ENCODE data around the gene UBE2J2. TPM values are rescaled to one million over a fixed set of nuclear protein-coding genes. Genes with fewer than 3 reads are reported as not detected.

Gene UBE2J2
- total and polyA plus RNA-seq, 2 of the 13 experiments (the other 11 are each of a cell fraction or from before 2014, with no cell fraction given), result 25.4 to 29.4 TPM

DNA sequence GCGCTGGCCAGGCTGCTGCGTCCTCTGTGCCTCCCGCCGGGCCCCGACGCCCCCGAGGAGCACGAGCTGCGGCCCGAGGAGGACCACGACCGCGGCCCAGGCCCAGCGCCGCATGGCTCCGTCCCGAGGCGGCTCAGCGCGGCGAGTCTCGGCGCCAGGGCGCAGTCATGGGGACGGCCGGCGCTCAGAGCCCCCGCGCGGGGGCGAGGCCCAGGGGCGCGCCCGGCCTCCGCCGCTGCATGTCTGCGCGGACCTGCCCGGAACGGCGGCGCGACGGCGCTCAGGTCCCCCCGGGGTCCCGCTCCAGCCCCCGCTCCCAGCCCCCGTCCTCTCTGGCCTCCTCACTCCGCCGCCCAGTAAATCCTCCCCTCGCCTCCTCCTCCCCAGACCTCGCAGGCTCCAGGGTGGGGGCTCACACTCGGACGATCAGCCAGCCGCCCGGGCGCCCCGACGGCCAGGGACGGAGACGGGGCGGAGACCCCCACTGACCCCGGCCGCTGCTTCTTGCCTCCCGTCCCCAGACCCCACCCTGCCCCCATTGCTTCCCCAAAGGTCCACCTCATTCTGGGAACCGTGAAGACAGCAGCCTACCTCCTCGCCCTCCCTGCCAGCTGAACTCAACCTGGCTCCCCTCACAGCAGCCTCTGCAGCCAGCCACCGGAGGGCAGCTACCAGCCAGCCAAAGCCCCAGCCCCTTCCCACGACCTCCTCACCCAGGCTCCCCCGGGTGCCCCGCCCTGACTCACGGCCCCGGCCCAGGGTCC lies 26.9 kb downstream of the UBE2J2 start, which contains the start of gene C1QTNF12 (continued):
- TF ChIP-seq, protein P1, sequence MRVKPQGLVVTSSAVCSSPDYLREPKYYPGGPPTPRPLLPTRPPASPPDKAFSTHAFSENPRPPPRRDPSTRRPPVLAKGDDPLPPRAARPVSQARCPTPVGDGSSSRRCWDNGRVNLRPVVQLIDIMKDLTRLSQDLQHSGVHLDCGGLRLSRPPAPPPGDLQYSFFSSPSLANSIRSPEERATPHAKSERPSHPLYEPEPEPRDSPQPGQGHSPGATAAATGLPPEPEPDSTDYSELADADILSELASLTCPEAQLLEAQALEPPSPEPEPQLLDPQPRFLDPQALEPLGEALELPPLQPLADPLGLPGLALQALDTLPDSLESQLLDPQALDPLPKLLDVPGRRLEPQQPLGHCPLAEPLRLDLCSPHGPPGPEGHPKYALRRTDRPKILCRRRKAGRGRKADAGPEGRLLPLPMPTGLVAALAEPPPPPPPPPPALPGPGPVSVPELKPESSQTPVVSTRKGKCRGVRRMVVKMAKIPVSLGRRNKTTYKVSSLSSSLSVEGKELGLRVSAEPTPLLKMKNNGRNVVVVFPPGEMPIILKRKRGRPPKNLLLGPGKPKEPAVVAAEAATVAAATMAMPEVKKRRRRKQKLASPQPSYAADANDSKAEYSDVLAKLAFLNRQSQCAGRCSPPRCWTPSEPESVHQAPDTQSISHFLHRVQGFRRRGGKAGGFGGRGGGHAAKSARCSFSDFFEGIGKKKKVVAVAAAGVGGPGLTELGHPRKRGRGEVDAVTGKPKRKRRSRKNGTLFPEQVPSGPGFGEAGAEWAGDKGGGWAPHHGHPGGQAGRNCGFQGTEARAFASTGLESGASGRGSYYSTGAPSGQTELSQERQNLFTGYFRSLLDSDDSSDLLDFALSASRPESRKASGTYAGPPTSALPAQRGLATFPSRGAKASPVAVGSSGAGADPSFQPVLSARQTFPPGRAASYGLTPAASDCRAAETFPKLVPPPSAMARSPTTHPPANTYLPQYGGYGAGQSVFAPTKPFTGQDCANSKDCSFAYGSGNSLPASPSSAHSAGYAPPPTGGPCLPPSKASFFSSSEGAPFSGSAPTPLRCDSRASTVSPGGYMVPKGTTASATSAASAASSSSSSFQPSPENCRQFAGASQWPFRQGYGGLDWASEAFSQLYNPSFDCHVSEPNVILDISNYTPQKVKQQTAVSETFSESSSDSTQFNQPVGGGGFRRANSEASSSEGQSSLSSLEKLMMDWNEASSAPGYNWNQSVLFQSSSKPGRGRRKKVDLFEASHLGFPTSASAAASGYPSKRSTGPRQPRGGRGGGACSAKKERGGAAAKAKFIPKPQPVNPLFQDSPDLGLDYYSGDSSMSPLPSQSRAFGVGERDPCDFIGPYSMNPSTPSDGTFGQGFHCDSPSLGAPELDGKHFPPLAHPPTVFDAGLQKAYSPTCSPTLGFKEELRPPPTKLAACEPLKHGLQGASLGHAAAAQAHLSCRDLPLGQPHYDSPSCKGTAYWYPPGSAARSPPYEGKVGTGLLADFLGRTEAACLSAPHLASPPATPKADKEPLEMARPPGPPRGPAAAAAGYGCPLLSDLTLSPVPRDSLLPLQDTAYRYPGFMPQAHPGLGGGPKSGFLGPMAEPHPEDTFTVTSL (CRISPR knock-in tag; IDR thresholded peaks at IDR 0.05; ENCODE audit: borderline replicate concordance), result no peak
- no peak for TF ChIP-seq TCF7 (IDR thresholded peaks at IDR 0.05; ENCODE audit: low read depth)
- TF ChIP-seq SRY (CRISPR knock-in tag; IDR thresholded peaks at IDR 0.05), result no peak
- TF ChIP-seq SETDB1 (CRISPR knock-in tag; IDR thresholded peaks at IDR 0.05; ENCODE audit: borderline replicate concordance), result no peak
- no peak for TF ChIP-seq FOXC1 (CRISPR knock-in tag; IDR thresholded peaks at IDR 0.05; ENCODE audit: borderline replicate concordance)
- TF ChIP-seq, protein P2, sequence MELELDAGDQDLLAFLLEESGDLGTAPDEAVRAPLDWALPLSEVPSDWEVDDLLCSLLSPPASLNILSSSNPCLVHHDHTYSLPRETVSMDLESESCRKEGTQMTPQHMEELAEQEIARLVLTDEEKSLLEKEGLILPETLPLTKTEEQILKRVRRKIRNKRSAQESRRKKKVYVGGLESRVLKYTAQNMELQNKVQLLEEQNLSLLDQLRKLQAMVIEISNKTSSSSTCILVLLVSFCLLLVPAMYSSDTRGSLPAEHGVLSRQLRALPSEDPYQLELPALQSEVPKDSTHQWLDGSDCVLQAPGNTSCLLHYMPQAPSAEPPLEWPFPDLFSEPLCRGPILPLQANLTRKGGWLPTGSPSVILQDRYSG (CRISPR knock-in tag; IDR thresholded peaks at IDR 0.05), result no peak
- peak; percentile 37 for TF ChIP-seq ZNF883 (CRISPR knock-in tag; IDR thresholded peaks at IDR 0.05; ENCODE audit: not compliant biosample characterization)
- TF ChIP-seq NPAS2 (CRISPR knock-in tag; IDR thresholded peaks at IDR 0.05; ENCODE audit: borderline replicate concordance), result no peak
- TF ChIP-seq ZNF235 (CRISPR knock-in tag; IDR thresholded peaks at IDR 0.05; ENCODE audit: borderline replicate concordance), result no peak
- TF ChIP-seq, protein P3, sequence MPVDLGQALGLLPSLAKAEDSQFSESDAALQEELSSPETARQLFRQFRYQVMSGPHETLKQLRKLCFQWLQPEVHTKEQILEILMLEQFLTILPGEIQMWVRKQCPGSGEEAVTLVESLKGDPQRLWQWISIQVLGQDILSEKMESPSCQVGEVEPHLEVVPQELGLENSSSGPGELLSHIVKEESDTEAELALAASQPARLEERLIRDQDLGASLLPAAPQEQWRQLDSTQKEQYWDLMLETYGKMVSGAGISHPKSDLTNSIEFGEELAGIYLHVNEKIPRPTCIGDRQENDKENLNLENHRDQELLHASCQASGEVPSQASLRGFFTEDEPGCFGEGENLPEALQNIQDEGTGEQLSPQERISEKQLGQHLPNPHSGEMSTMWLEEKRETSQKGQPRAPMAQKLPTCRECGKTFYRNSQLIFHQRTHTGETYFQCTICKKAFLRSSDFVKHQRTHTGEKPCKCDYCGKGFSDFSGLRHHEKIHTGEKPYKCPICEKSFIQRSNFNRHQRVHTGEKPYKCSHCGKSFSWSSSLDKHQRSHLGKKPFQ (CRISPR knock-in tag; IDR thresholded peaks at IDR 0.05; ENCODE audit: insufficient replicate concordance), result no peak
- TF ChIP-seq ISX (CRISPR knock-in tag; conservative IDR thresholded peaks at IDR 0.05), result no peak
- TF ChIP-seq RBFOX2 (IDR thresholded peaks at IDR 0.05; ENCODE audit: low read depth, low read length), result 0 out of 2 replicates have a peak, but pooled peaks have one; percentile 3
- TF ChIP-seq, protein P4, sequence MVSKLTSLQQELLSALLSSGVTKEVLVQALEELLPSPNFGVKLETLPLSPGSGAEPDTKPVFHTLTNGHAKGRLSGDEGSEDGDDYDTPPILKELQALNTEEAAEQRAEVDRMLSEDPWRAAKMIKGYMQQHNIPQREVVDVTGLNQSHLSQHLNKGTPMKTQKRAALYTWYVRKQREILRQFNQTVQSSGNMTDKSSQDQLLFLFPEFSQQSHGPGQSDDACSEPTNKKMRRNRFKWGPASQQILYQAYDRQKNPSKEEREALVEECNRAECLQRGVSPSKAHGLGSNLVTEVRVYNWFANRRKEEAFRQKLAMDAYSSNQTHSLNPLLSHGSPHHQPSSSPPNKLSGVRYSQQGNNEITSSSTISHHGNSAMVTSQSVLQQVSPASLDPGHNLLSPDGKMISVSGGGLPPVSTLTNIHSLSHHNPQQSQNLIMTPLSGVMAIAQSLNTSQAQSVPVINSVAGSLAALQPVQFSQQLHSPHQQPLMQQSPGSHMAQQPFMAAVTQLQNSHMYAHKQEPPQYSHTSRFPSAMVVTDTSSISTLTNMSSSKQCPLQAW (CRISPR knock-in tag; IDR thresholded peaks at IDR 0.05), result no peak
- TF ChIP-seq GATAD2A (CRISPR knock-in tag; IDR thresholded peaks at IDR 0.05), result no peak
- no peak for TF ChIP-seq JDP2 (CRISPR knock-in tag; IDR thresholded peaks at IDR 0.05; ENCODE audit: borderline replicate concordance)

Data from HepG2 (cell line).